HepG2 (cell line): ENCODE data around the gene KIF1B. TPM values are rescaled to one million over a fixed set of nuclear protein-coding genes. Genes with fewer than 3 reads are reported as not detected.

Experiments used
- ATAC-seq: fragments of 200-7000 bp; cut with Tn5 transposase; 3 replicates; pipeline ENCODE4 v1.9.1; 2020; ENCODE audit warnings: mild to moderate bottlenecking, moderate library complexity
- BruUV-seq: library from RNA; stranded (reverse); fragments of 400-500 nt; replicated peaks from 2 replicates; lab custom pipeline; 2021; lab: Mats Ljungman, UMichigan
- CTCF ChIA-PET: fragments of 300-600 bp; formaldehyde crosslinking; extraction: SDS; loops from one replicate; lab custom pipeline; 2021; ENCODE audit warnings: low total read pairs, inconsistent platforms, low intra/inter-chr PET ratio; lab: Yijun Ruan, JAX
- POLR2A ChIA-PET: fragments of 350-600 bp; sonication (Branson Sonifier 250); formaldehyde crosslinking; loops from one replicate; lab custom pipeline; 2020; ENCODE audit warnings: antibody characterized with exemption, inconsistent platforms; lab: Yijun Ruan, JAX
- DNase-seq: peaks from one replicate; pipeline ENCODE4 v3.0.0-alpha.2; 2015; ENCODE audit warnings: low spot score
- FAIRE-seq: peaks from 3 replicates; lab custom pipeline; 2011; peaks lifted over from hg19 to GRCh38; lab: Jason Lieb, UNC
- H2AFZ ChIP-seq: one replicate; pipeline ENCODE4 v1.6.1; 2011; ENCODE audit warnings: low read length, inconsistent platforms
- H3K27ac ChIP-seq: fragments of 300-600 bp; 3 replicates; pipeline ENCODE4 v1.8.0; 2011; ENCODE audit warnings: mixed run types, mild to moderate bottlenecking, mixed read lengths, low read length, inconsistent platforms; ENCODE audit not compliant: insufficient read depth; ENCODE audit errors: extremely low read length
- H3K27me3 ChIP-seq, 2 experiments: fragments of 200-600 bp in 1 of 2; 2 replicates in 1 of 2; 3 replicates in 1 of 2; pipeline versions ENCODE4 v1.6.0 to v1.8.0; 2011; ENCODE audit warnings: low read length in 2 of 2, mild to moderate bottlenecking in 2 of 2, moderate library complexity in 2 of 2, inconsistent platforms in 1 of 2; ENCODE audit not compliant: insufficient read depth in 2 of 2, control insufficient read depth in 1 of 2
- H3K36me3 ChIP-seq, 2 experiments: fragments of 200-600 bp in 1 of 2; replicated peaks in 1 of 2; 2 replicates in 1 of 2; 3 replicates in 1 of 2; pipeline versions ENCODE4 v1.5.1 to v1.8.0; 2011; ENCODE audit warnings: low read length in 2 of 2, inconsistent platforms in 1 of 2; ENCODE audit not compliant: insufficient read depth in 2 of 2, control insufficient read depth in 1 of 2
- H3K4me1 ChIP-seq: 2 replicates; pipeline ENCODE4 v1.5.1; 2012; ENCODE audit warnings: low read length, inconsistent platforms; ENCODE audit not compliant: insufficient read depth
- H3K4me2 ChIP-seq: 2 replicates; pipeline ENCODE4 v1.6.0; 2011; ENCODE audit warnings: low read depth, low read length, inconsistent platforms
- H3K4me3 ChIP-seq, 3 experiments: fragments of 200-600 bp in 1 of 3; sonication (generic), shearing (Covaris generic) in 1 of 3; replicated peaks in 1 of 3; 2 replicates each; pipeline ENCODE4 v1.5.1; 2011 to 2016; ENCODE audit warnings: low read length in 3 of 3, inconsistent platforms in 2 of 3, low read depth in 2 of 3, mild to moderate bottlenecking in 2 of 3, control low read depth in 1 of 3, mixed read lengths in 1 of 3; ENCODE audit not compliant: insufficient read depth in 1 of 3
- H3K79me2 ChIP-seq: one replicate; pipeline ENCODE4 v1.6.1; 2011; ENCODE audit warnings: low read length, inconsistent platforms; ENCODE audit not compliant: insufficient read depth
- H3K9ac ChIP-seq: 2 replicates; pipeline ENCODE4 v1.6.0; 2011; ENCODE audit warnings: mild to moderate bottlenecking, low read depth, low read length, inconsistent platforms; ENCODE audit not compliant: insufficient read depth
- H3K9me3 ChIP-seq: 2 replicates; pipeline ENCODE4 v1.5.1; 2012; ENCODE audit warnings: mild to moderate bottlenecking, low read length
- H4K20me1 ChIP-seq: 2 replicates; pipeline ENCODE4 v1.6.0; 2011; ENCODE audit warnings: inconsistent platforms, mild to moderate bottlenecking, low read length, moderate library complexity; ENCODE audit not compliant: insufficient read depth
- GABPB1 ChIP-seq: IDR thresholded peaks from 2 replicates; pipeline ENCODE4 v1.6.1; 2016; ENCODE audit warnings: mild to moderate bottlenecking, missing genetic modification reagents, moderate library complexity, missing compliant biosample characterization
- HDAC1 ChIP-seq: sonication (generic); formaldehyde crosslinking; IDR thresholded peaks from 2 replicates; pipeline ENCODE4 v1.5.1; 2020; ENCODE audit warnings: mild to moderate bottlenecking, missing genetic modification reagents
- MTA1 ChIP-seq: sonication (generic); formaldehyde crosslinking; IDR thresholded peaks from 2 replicates; pipeline ENCODE4 v1.4.0; 2020; ENCODE audit warnings: missing genetic modification reagents, mild to moderate bottlenecking, borderline replicate concordance
- PPARG ChIP-seq: conservative IDR thresholded peaks from 2 replicates; pipeline ENCODE4 v1.6.1; 2016; ENCODE audit warnings: missing biosample characterization, missing genetic modification reagents
- RARA ChIP-seq: IDR thresholded peaks from 2 replicates; pipeline ENCODE4 v1.6.1; 2016; ENCODE audit warnings: missing genetic modification reagents, missing compliant biosample characterization
- STAT6 ChIP-seq: sonication (generic); formaldehyde crosslinking; IDR thresholded peaks from 2 replicates; pipeline ENCODE4 v1.4.0; 2020; ENCODE audit warnings: missing genetic modification reagents, mild to moderate bottlenecking, borderline replicate concordance
- TRIM24 ChIP-seq: sonication (generic); formaldehyde crosslinking; IDR thresholded peaks from 2 replicates; pipeline ENCODE4 v1.8.0; 2022; ENCODE audit warnings: mild to moderate bottlenecking, missing genetic modification reagents
- ZBTB33 ChIP-seq: sonication (generic); formaldehyde crosslinking; IDR thresholded peaks from 2 replicates; pipeline ENCODE4 v1.4.0; 2020; ENCODE audit warnings: missing genetic modification reagents
- ZNF121 ChIP-seq: sonication (generic); formaldehyde crosslinking; IDR thresholded peaks from 2 replicates; pipeline ENCODE4 v1.5.0; 2020; ENCODE audit warnings: mild to moderate bottlenecking, missing genetic modification reagents
- ZNF136 ChIP-seq: sonication (generic); formaldehyde crosslinking; IDR thresholded peaks from 2 replicates; pipeline ENCODE4 v1.8.1; 2022; ENCODE audit warnings: low read depth, mild to moderate bottlenecking, moderate library complexity, missing genetic modification reagents
- ZNF18 ChIP-seq: sonication (generic); formaldehyde crosslinking; IDR thresholded peaks from 2 replicates; pipeline ENCODE4 v1.8.0; 2022; ENCODE audit warnings: mild to moderate bottlenecking, missing genetic modification reagents; ENCODE audit not compliant: insufficient replicate concordance
- ZNF234 ChIP-seq: sonication (generic); formaldehyde crosslinking; conservative IDR thresholded peaks from 2 replicates; pipeline ENCODE4 v1.5.1; 2020; ENCODE audit warnings: mild to moderate bottlenecking, missing genetic modification reagents
- ZNF512B ChIP-seq: sonication (generic); formaldehyde crosslinking; IDR thresholded peaks from 2 replicates; pipeline ENCODE4 v1.5.1; 2020; ENCODE audit warnings: missing genetic modification reagents, mild to moderate bottlenecking, borderline replicate concordance
- ZNF615 ChIP-seq: sonication (generic); formaldehyde crosslinking; IDR thresholded peaks from 2 replicates; pipeline ENCODE4 v1.5.0; 2020; ENCODE audit warnings: mild to moderate bottlenecking, missing genetic modification reagents, borderline replicate concordance
- ZNF678 ChIP-seq: sonication (generic); formaldehyde crosslinking; IDR thresholded peaks from 2 replicates; pipeline ENCODE4 v1.4.0; 2020; ENCODE audit warnings: mild to moderate bottlenecking, missing genetic modification reagents
- ZSCAN22 ChIP-seq: sonication (generic); formaldehyde crosslinking; IDR thresholded peaks from 2 replicates; pipeline ENCODE4 v1.4.0; 2020; ENCODE audit warnings: mild to moderate bottlenecking, missing genetic modification reagents
- WGBS: methylation state at CpG from one replicate; pipeline ENCODE4 v1.1.6; 2017; ENCODE audit warnings: low lambda C conversion rate; 5-methylcytosine and 5-hydroxymethylcytosine counted together
- in situ Hi-C: cut with HindIII; loops from 2 replicates; pipeline ENCODE4 v1.10.0; 2017; ENCODE audit warnings: low pct_unique_long_range_greater_than_20kb; ENCODE audit not compliant: extremely low pct_ligation_motif_present
- intact Hi-C: fragments of 100-400 bp; cut with micrococcal nuclease; formaldehyde crosslinking; loops from one replicate; pipeline ENCODE4 v1.10.0; 2022; ENCODE audit not compliant: unreplicated experiment
- polyA plus RNA-seq, 8 experiments: library from polyadenylated mRNA; depleted of rRNA in 3 of 8; stranded (reverse) in 7 of 8; unstranded in 1 of 8; fragments of >200 nt; fragmentation: Illumina TruSeq in 4 of 8; extraction: Trizol in 4 of 8; gene quantifications; 2 replicates each; pipeline versions ENCODE4 v1.2.1 to v1.2.3, GENCODE V29; 2011 to 2016; ENCODE audit warnings: low read depth in 4 of 8, missing spikeins in 1 of 8, mixed read lengths in 1 of 8; ENCODE audit not compliant: insufficient read depth in 1 of 8
- total RNA-seq, 5 experiments: library from RNA; depleted of rRNA; stranded (reverse); fragments of >200 nt; fragmentation: Illumina TruSeq; extraction: Trizol; gene quantifications; 2 replicates each; pipeline ENCODE4 v1.2.3, GENCODE V29; 2016; ENCODE audit warnings: low read depth in 1 of 5

Gene KIF1B
- total and polyA plus RNA-seq, 2 of the 13 experiments (the other 11 are each of a cell fraction or from before 2014, with no cell fraction given): 26.7 to 32.5 TPM

- TF ChIP-seq STAT6 (CRISPR knock-in tag): no peak
- TF ChIP-seq PPARG (CRISPR knock-in tag): no peak
- no peak for TF ChIP-seq ZBTB33 (CRISPR knock-in tag)
- no peak for TF ChIP-seq ZSCAN22
- TF ChIP-seq MTA1: no peak
- TF ChIP-seq ZNF234 (CRISPR knock-in tag): no peak
- TF ChIP-seq HDAC1 (CRISPR knock-in tag): no peak
- TF ChIP-seq TRIM24 (CRISPR knock-in tag): no peak
Measured at GRCh38 chr1:10325521-10325920, 115.2 kb downstream of the KIF1B start (continued).

GRCh38 chr1:10326251-10326650 lies 115.9 kb downstream of the KIF1B start:
- no peaks in the 10 kb centered on the region for H3K79me2 ChIP-seq
- H3K9me3 ChIP-seq: no peaks in the 10 kb centered on the region
- ChIA-PET CTCF (no interaction called here), POLR2A (no interaction called here)
- no TSS peak for BruUV-seq
- no peaks in the 10 kb centered on the region for H3K27me3 ChIP-seq
- no peak overlapping the region for H3K4me3 ChIP-seq
- no peaks in the 10 kb centered on the region for H3K4me1 ChIP-seq
- no peak overlapping the region for H3K27ac ChIP-seq
- no peak overlapping the region for H3K9ac ChIP-seq
- ATAC-seq (no peak), FAIRE-seq (no peak), DNase-seq (no peak)
- H2AFZ ChIP-seq: no peak overlapping the region
- WGBS: 98% methylated on average over 11 of the region's 11 CpGs
- in situ Hi-C loops: no loop called here
- no peaks in the 10 kb centered on the region for H4K20me1 ChIP-seq
- intact Hi-C loops: no loop called here
- no peak overlapping the region for H3K4me2 ChIP-seq
- H3K36me3 ChIP-seq: peaks cover 11 to 58% of the 10 kb centered on the region in 2 experiments
- TF ChIP-seq ZNF615 (CRISPR knock-in tag) (no peak), ZNF121 (CRISPR knock-in tag) (no peak), RARA (CRISPR knock-in tag) (no peak), ZNF18 (CRISPR knock-in tag) (no peak), ZNF512B (no peak), ZNF136 (no peak), ZNF678 (no peak), GABPB1 (no peak)
